Forelimb muscle (tissue), 1 donor: ENCODE data around the gene EHBP1. TPM values are rescaled to one million over a fixed set of nuclear protein-coding genes. Genes with fewer than 3 reads are reported as not detected.

Experiments used
- DNase-seq: peaks from one replicate; pipeline ENCODE4 v3.0.0-alpha.2; 2013; ENCODE audit warnings: low read depth
- polyA plus RNA-seq: library from polyadenylated mRNA; unstranded; fragments of 120-200 nt; gene quantifications from one replicate; pipeline ENCODE4 v1.2.1, GENCODE V29; 2013; ENCODE audit not compliant: insufficient read length

Gene EHBP1
- polyA plus RNA-seq, 1 donor: 25.7 TPM

DNA sequence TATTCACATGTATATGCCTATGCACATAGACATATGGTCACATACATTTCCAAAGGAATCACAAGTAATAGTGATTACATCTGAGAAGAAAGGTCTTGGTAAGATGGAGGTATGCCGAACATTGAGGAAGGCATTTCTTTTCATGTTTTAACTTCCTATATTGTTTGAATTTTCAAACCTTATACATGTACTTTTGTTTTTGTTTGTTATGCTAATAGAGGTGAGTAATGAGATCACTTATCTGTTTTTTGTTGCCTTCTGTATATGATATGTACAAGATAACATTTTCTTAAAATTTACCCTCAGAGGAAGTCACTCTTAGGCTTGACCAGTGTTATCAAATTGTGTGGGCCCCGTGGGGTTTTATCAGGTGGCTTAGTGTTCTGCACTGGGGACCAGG, 178.6 kb downstream of the EHBP1 start:
- no peak for DNase-seq

DNA sequence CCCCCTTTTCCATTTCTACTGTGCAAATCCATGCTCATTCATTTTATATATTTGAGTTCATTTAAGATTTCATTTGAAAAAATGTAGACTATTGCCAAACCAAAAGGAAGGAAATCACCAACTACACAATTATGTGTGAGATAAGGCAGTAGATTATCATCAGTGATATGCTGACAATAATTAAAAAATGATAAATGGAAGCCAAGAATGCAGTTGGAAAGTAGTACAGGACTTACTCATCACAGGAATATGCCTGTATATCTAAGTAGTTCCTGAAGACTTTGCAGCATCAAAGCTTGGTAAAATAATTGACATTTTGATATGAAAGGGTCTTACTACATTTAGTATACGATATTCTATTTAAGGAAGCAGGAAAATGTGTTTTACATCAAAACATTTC, 179.0 kb downstream of the EHBP1 start:
- DNase-seq: no peak

DNA sequence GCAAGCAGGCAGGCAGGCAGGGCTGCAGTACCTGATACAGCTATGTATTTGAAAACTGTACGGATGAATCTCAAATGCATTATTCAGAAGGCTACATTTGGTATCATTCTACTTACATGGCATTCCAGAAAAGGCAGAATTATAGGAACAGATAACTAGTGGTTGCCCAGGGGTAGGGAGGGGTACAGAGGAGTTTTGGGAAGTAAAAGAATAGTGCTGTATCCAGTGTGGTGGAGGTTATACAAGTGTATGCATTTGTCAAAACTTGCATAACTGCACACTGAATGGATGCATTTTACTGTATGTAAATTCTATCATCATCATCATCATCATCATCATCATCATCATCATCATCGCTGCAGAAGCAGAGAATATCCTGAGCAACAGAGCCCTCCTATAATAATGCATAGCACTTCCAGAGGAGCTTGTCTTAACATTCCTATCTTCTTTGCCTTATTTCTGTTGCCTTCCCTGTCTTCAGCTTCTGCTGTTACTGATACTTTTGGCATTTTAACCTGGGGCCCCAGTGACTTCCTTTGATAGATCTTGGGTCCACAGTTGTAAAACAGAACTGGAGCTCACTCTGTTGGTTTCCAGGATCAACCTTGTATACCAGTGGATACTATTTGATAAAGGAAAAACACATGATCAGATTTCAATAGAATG, 189.6 kb downstream of the EHBP1 start:
- no peak for DNase-seq

DNA sequence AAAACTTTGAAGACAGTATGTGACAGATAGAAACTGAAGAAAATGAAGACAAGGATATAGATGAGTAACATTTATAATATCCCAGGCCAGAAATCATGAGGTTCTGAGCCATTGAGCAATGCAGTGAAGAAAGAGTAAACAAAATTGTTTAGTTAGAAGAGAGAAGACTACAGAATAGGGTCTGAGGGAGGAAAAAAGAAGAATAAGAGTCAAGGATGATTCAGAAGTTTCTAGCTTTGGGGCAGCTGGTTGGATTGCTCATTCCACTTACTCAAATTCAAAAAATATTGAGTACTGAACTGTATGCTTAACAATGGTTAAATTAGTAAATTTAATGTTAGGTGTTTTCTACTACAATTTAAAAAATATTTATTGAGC, 190.1 kb downstream of the EHBP1 start:
- DNase-seq: no peak

DNA sequence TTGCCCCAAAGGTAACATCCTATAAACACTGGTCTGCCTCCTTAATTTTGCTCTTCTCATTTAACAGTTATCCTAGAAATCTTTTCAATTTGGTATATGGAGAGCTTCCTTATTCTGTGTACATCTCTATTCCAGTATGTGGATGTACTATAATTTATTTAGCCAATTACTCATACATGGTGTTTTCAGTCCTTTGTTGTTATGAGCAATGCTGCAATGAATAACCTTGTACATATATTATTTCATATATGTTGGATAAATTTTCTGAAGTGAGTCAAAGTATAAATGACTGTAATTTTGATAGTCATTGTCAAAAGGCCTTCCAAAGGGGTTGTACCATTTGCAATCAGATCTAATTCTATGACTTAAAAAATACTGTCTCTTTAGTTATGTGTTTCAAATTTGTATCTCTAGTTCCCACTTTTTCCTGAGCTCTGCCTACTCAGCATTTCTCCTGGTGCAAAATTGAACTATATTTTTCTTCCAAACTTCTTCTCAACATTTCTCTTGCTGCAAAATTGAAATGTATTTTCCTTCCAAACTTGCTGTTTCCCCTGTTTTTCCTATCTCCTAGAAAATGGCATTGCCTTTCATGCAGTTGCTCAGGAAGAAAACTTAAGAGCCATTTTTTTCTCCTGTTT, 191.8 kb downstream of the EHBP1 start:
- no peak for DNase-seq

DNA sequence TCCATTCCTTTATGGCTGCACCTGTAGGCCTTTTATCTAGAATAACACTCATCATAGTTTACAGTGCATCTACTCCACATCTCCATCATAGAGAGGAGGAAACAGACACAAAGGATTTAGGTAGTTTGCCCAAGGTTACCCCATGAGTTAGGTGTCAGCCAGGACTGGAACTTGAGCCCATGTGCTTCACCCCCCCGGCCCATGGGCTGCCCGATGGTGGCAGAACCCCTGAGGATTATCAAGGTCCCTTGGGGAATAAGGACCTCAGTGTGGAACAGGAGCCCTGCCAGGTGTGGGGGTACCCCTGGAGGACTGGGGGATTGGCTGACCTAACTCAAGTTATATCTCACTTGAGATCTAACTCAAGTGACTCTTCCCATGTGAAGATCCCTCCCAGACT, 198.8 kb downstream of the EHBP1 start:
- DNase-seq: no peak

DNA sequence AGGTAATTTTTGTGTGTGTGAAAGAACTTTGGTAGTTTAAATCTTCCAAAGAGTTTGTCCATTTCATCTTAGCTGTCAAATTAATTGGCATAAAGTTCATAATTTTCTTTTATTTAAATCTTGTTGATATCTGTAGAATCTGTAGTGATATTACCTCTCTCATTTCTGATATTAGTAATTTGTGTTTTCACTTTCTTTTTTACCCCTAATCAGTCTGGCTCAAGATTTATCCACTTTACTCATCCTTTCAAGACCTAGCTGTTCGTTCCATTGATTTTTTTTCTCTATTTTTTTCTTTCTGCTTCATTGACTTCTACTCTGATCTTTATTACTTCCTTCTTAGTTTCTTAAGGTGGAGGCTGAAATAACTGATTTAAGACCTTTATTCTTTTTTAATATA, 202.6 kb downstream of the EHBP1 start:
- no peak for DNase-seq

DNA sequence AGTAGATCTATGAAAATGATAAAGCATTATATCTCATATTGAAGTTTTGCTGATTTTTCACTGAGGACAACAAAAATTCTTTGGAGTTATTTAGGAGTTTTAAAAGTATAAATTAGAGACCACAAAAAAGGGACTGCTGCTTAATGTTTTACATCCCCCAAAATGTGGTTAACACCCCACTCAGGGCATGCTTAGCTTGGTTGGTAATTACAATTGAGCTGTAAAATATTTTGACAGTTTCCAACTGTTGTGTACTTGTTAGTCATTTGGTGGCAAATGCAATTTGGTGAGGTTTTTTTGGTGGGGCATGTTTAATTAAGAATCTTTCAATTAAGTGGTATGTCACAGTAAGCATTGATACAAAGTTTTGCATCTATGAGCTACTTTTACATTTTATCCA, 207.8 kb downstream of the EHBP1 start:
- DNase-seq: no peak

DNA sequence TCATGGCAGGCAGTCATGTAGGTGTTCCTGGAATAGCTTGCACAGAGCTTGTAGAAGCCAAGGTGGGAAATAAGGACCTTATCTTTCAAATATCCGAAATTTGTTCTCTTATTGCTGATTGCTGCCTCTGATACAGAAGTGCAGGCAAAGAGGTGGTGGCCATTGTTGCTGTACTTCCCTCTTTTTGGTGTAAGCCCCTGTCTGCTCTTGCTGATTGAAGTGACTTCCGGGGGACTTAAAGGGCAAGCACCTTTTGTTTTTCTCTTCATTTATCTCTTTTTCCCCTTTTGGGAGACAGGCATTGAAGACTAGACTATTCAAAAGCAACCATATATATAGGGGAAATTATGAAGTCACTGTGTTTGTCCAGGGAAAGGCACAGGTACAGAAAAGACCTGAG, 213.5 kb downstream of the EHBP1 start:
- no peak for DNase-seq

DNA sequence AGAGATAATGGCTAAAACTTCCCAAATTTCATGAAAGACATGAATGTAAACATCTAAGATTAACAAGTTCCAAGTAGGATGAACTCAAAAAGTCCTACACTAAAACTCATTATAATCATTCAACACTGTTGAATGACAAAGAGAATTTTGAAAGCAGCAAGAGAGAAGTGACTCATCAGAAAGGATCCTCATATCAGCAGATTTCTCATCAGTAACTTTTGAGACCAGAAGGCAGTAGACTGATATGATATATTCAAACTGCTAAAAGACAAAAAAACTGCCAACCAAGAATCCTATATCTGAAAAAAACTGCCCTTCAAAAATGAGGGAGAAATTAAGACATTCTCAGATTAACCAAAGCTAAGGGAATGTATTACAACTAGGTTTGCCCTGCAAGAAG, 214.6 kb downstream of the EHBP1 start:
- DNase-seq: no peak

DNA sequence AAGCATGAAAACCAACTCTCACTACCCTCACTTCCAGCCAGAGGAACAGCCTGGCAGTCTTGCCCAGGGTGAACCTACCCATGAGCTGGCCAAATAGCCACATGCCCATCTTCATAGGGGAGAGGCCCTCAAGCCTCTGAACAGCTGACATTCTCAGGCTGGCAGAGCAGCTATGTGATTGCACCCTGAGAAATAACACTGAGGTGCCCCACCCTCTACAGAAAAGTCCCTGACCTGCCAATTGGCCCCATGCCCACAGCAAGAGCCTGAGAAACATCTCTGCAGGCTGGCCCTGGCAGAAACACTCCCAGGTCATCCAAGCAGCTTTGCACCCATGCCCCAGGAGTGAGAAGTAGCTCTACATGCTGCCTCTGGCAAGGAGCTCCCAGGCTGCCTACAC, 217.7 kb downstream of the EHBP1 start:
- no peak for DNase-seq

DNA sequence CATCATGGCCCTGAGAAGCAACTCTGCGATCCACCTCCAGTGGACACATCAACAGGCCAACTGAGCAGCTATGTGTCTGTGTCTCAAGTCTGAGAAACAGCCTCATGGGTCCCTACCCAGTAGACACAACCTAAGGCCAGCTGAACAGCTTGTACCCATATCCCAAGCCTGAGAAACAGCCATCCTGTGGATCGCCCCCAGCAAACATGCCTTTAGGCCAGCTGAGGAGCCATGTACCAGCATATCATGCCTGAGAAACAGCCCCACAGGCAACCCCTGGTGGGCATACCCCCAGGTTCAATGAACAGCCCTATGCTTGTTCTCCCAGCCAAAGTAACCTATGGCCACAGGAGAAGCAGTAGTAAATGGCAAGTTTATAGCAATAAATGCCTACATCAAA, 218.4 kb downstream of the EHBP1 start:
- no peak for DNase-seq

DNA sequence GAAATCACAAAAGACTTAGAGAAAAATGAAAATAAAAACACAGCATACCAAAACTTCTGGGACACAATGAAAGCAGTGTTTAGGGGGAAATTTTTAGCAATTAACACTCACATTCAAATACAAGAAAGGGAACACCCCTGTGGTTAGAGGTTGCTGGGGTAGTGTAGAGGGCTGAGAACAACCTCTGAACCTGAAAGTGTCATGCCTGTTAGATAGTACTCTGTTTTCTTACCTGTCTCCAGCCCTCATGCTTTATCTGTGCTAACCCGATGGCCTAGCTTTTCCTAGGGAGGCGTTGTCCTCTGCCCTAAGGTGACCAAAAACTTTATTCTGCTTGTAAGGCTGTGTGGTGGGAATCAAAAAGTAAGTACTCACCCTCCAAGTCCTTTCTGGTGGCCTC, 222.5 kb downstream of the EHBP1 start:
- no peak for DNase-seq

DNA sequence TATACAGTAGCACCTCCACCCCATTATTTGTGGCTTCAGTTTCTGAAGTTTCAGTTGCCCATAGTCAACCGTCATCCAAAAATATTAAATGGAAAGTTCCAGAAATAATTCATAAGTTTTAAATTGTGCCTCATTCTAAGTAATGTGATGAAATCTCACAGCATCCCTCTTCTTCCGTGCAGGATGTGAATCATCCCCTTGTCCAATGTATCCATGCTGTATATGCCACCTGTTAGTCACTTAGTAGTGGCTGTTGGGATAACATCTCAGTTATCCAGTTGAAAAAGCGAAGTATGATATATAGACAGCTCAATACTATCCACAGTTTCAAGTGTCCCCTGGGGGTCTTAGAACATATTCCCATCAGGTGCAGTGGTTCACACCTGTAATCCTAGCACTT, 226.0 kb downstream of the EHBP1 start:
- no peak for DNase-seq

DNA sequence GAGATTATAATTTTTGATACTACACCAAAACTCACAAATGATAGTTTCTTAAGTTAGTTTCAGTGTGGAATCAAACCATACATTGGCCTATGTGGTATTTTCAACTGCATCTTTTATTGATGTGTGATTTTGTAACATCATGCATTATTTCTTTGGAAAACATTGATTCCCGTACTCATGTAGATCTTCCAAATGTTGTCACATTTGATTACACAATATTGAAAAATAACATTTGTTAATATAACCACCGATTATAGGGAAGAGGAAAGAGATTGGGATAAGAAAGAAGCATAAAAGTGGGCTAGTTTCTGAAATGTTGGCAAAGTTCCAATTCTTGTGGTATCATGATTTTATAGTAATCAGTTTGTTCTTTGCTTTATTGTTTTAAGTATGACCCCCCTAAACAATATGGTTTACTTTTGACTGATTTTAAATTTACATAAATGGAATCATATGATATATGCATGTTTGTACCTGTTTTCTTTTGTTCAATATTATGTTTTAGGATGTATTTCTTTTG, 227.9 kb downstream of the EHBP1 start:
- no peak for DNase-seq

DNA sequence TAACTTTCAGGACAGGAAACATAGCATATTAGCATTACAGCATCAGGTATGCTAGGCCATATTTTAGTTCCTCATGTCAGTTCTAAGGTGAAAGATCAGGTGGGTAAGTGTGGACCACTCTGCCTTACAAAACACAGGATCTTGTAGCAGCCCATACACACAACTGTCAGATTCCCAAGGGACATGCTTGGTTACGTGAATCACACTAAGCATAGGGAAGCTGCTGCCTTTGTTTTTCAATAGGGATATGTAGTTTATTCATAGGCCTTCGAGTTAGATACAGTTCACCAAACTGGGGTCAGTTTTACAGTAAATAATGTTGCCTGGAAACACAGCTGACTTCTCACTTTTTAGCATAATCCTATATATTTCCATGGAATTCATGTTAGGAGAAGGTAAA, 229.0 kb downstream of the EHBP1 start:
- DNase-seq: no peak

DNA sequence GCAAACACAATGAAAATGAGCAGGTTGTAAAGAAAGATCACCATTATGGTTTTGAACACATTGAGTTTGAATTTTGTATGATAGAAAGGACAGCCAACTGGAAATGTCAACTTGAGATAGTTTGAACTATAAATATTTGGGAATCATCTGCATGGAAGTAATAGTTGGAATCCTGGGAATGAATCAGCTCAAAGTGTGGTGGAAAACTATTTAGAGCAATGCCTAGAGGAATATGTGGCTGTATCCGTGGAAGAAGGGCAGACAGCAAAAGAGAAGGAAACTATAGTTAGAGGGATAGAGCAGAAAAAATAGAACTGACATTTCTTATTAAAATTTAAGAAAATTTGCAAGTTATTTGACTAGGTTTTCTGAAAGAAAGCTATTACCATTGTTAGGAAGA, 232.6 kb downstream of the EHBP1 start:
- no peak for DNase-seq

DNA sequence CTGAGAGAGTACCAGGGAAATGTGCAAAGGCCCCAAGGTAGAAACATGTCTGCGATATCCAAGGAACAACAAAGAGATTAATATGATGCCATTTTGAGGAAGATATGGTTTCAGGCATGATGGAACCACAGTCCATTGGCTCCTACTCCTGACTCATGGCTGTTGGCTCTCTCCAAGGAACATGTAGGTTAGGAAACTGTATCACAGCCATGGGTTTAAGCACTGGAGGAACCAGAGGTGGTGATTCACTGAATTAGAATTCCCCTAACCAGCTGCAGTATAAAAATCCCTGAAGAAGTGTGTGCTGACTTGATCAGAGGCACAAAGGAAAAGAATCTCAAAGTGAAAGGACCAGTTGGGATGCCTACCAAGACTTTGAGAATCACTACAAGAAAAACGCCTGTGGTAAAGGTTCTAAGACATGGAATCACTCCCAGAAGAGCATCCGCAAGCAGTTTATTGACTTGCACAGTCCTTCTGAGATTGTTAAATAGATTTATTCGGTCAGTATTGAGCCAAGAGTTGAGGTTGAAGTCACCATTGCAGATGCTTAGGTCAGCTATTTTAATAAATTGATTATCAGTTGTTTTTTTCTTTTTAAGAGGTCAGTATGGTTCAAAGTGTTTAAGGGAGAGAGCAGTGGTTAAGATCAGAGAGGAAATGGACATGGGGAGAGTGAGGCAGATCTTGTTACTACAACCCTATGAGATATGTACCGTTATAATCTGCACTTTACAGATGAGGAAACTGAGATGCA, 234.4 kb downstream of the EHBP1 start:
- DNase-seq: no peak

DNA sequence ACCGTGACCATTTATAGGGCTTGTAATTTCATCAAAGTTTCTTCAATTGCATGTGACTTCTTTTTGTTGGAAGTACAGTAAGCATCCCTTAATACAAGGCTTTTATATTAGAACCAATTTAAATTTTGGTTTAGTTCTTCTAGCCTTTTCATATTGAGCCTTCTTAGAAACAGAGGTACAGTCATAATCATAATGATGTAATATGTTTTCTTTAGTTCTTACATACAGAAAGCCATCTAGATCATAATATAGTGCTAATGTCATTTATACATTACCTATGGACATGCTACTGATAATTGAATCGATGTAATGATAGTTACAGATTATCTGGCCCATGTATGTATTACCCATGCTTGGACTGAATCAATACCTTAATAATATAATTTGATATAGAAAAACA, 235.2 kb downstream of the EHBP1 start:
- no peak for DNase-seq

DNA sequence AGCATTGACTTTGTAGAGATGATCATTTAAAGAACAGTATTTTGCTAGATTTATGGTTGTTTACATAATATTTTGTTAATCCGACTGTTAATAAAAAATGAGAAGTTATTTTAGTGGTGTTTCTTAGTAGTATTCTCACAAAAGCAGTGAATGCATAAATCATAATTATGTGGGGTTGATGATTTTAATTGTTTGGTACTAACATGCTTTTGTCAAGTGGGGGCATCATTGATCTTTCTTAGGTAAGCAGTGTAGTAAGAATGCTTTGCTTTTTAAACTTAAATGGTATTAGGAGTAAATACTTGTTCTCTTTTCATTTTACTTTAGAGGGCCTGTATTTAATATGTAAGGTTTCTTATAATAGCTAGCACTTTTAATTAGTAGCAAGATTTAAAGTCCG, 235.9 kb downstream of the EHBP1 start:
- no peak for DNase-seq

DNA sequence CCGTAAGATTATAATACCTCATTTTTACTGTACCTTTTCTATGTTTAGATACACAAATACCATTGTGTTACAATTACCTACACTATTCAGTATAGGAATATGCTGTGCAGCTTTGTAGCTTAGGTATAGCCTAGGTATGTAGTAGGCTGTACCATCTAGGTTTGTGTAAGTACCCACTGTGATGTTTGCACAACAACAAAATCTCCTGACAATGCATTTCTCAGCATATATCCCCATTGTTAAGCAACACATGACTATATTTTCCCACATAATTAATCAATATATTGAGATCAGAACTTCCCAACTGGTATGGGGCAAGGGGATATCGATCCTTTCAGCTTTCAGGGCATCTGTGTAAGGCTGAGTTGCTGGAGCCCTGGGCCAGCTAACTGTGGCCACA, 238.8 kb downstream of the EHBP1 start:
- DNase-seq: no peak

DNA sequence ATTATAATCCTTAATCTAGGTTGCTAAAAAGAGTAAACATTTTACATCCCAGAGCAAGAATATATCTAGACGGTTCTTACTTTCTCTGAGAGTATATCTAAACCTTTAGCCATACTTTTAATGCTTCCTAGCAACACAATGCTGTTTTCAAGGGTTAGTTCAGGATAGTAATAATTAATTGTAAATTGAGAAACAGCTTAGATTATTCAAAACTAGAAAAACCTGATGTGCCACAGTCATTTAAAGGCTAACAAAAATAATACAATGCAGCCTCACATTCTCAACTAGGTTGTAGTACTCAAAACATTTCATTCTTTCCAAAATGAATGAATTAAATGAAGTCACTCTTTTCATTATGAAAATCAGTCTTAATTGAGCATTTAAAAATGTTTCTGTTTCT, 241.9 kb downstream of the EHBP1 start:
- no peak for DNase-seq

DNA sequence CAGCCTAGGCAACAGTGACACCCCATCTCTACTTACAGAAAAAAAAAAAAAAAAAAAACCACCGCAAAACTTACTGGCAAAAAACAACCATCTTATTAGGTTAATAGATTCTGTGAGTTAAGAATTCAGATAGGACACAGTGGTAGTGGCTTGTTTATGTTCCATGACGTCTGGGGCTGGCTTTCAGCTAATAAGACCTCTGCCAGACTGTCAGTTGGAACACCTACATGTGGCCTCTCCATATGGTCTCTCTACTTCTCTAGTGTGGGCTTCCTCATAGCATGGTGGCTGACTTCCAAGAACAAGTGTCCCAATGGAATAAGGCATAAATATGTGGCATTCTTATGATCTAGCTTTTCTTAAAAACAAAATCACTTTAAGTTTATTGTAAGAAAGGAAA, 251.1 kb downstream of the EHBP1 start:
- DNase-seq: no peak
